ENCODE measurements around the gene SOS1. TPM values are rescaled to one million over a fixed set of nuclear protein-coding genes. Genes with fewer than 3 reads are reported as not detected.
"Not testable (repeated sequence)": the region's sequence is repeated elsewhere in the genome, so short reads cannot be mapped to it uniquely, and the experiment has no call there.

Gene SOS1
- total RNA-seq, 1 donor from 2014 or later: 54.5 TPM

DNA sequence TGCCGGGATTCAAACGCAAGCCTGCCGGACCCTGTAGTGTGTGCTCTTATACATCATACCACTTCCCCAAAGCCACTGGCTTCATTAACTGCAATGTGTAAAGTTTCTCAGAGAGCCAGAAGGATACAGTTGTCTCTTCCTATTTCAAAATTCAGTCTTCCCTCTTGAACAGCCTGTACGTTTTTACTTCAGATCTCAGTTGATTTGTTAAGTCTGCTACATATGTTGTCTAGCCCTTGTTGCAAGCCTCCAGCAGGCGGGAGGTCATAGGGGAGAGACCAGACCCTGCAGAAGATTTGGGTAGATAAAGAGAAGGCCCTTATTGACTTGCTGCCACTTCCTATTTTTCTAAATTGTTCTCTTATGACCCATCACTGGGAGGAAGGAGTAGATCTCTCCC, 174.9 kb downstream of the SOS1 start:
- Mint-ChIP-seq H3K36me3 (no peaks in the 10 kb centered on the region), H3K27me3 (ENCODE audit: low read depth) (no peaks in the 10 kb centered on the region), H3K27ac (no peak overlapping the region), H3K4me1 (peaks cover 10% of the 10 kb centered on the region), H3K9me3 (peaks cover 4% of the 10 kb centered on the region), H3K4me3 (no peak overlapping the region)
- DNase-seq (ENCODE audit: low spot score in 2 of 2, unreplicated experiment in 2 of 2): no peak
- TF ChIP-seq, protein P1, sequence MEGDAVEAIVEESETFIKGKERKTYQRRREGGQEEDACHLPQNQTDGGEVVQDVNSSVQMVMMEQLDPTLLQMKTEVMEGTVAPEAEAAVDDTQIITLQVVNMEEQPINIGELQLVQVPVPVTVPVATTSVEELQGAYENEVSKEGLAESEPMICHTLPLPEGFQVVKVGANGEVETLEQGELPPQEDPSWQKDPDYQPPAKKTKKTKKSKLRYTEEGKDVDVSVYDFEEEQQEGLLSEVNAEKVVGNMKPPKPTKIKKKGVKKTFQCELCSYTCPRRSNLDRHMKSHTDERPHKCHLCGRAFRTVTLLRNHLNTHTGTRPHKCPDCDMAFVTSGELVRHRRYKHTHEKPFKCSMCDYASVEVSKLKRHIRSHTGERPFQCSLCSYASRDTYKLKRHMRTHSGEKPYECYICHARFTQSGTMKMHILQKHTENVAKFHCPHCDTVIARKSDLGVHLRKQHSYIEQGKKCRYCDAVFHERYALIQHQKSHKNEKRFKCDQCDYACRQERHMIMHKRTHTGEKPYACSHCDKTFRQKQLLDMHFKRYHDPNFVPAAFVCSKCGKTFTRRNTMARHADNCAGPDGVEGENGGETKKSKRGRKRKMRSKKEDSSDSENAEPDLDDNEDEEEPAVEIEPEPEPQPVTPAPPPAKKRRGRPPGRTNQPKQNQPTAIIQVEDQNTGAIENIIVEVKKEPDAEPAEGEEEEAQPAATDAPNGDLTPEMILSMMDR (IDR thresholded peaks at IDR 0.05; ENCODE audit: unreplicated experiment): no peak

DNA sequence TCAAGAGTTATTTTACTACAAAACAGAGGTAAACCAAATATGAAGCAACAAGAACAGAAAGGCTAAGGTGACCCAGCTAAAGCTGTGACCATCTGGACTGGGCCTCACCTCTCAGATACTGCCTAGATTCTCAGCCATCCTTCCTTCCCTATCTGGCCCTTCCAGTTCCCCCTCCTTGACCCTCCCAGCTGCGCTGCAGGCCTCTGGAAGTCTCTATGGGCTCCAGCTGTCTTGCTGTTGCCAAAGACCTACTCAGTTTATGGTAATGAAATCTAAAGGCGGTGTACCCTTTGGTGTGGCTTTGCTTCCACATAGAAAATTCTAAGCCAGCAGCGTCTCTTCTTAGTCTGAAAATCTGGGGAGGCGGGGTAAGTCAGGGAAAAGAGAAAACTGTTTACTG, 175.5 kb downstream of the SOS1 start:
- Mint-ChIP-seq H3K9me3 (peaks cover 7% of the 10 kb centered on the region), H3K4me3 (no peak overlapping the region), H3K27ac (no peak overlapping the region), H3K4me1 (peaks cover 10% of the 10 kb centered on the region), H3K36me3 (no peaks in the 10 kb centered on the region), H3K27me3 (ENCODE audit: low read depth) (no peaks in the 10 kb centered on the region)
- no peak for DNase-seq (ENCODE audit: low spot score in 2 of 2, unreplicated experiment in 2 of 2)
- TF ChIP-seq, protein P1 (IDR thresholded peaks at IDR 0.05; ENCODE audit: unreplicated experiment): no peak

DNA sequence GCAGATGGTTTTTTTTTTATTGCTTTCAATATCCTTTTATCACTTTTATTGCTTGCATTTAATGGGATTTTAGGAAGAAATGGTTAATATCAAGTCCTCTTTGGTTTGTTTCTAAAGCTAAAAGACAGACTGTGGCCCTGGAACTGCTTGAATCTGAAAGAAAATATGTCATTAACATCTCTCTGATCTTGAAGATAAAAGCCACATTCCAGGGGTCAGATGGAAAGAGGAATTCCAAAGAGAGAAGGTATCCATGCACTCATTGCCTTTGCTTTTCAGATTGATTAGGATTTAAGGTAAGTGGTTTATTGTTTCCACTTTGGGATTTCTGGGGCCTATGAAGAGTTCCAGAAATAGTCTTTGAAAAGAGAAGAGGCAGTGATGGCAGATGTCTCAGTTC, 177.1 kb downstream of the SOS1 start:
- H3K27me3 Mint-ChIP-seq (ENCODE audit: low read depth): no peaks in the 10 kb centered on the region
- DNase-seq (ENCODE audit: low spot score in 2 of 2, unreplicated experiment in 2 of 2): no peak
- H3K4me1 Mint-ChIP-seq: peaks cover 10% of the 10 kb centered on the region
- H3K36me3 Mint-ChIP-seq: no peaks in the 10 kb centered on the region
- TF ChIP-seq, protein P1 (IDR thresholded peaks at IDR 0.05; ENCODE audit: unreplicated experiment): no peak
- no peak overlapping the region for H3K27ac Mint-ChIP-seq
- no peak overlapping the region for H3K4me3 Mint-ChIP-seq
- peaks cover 3% of the 10 kb centered on the region for H3K9me3 Mint-ChIP-seq

GRCh38 chr2:38940746-38941145, 180.1 kb downstream of the SOS1 start:
- peaks cover 10% of the 10 kb centered on the region for H3K4me1 Mint-ChIP-seq
- TF ChIP-seq, protein P1 (IDR thresholded peaks at IDR 0.05; ENCODE audit: unreplicated experiment): no peak
- no peaks in the 10 kb centered on the region for H3K27me3 Mint-ChIP-seq (ENCODE audit: low read depth)
- no peak overlapping the region for H3K27ac Mint-ChIP-seq
- H3K36me3 Mint-ChIP-seq: no peaks in the 10 kb centered on the region
- no peak for DNase-seq (ENCODE audit: low spot score in 2 of 2, unreplicated experiment in 2 of 2)
- H3K9me3 Mint-ChIP-seq: peaks cover 3% of the 10 kb centered on the region
- H3K4me3 Mint-ChIP-seq: no peak overlapping the region

GRCh38 chr2:38937548-38937947, 183.3 kb downstream of the SOS1 start:
- TF ChIP-seq, protein P1 (IDR thresholded peaks at IDR 0.05; ENCODE audit: unreplicated experiment): no peak
- Mint-ChIP-seq H3K27ac (no peak overlapping the region), H3K9me3 (peaks cover 3% of the 10 kb centered on the region), H3K4me1 (no peaks in the 10 kb centered on the region), H3K36me3 (no peaks in the 10 kb centered on the region), H3K27me3 (ENCODE audit: low read depth) (no peaks in the 10 kb centered on the region), H3K4me3 (no peak overlapping the region)
- no peak for DNase-seq (ENCODE audit: low spot score in 2 of 2, unreplicated experiment in 2 of 2)

- not testable (repeated sequence) for H3K27ac Mint-ChIP-seq; DNase-seq (ENCODE audit: low spot score in 2 of 2, unreplicated experiment in 2 of 2); H3K9me3 Mint-ChIP-seq; H3K4me1 Mint-ChIP-seq; H3K4me3 Mint-ChIP-seq; H3K27me3 Mint-ChIP-seq (ENCODE audit: low read depth); H3K36me3 Mint-ChIP-seq
Measured at GRCh38 chr2:38936516-38936915, 184.3 kb downstream of the SOS1 start.

All from mesothelial cell of epicardium (in vitro differentiated cells).